T1000 (cell line): ENCODE measurements around the gene RFX5.

Experiments used
- DNase-seq: peaks from one replicate; lab custom pipeline; 2025; ENCODE audit warnings: mixed read lengths; lab: John Stamatoyannopoulos, UW

RFX5 gene

DNA sequence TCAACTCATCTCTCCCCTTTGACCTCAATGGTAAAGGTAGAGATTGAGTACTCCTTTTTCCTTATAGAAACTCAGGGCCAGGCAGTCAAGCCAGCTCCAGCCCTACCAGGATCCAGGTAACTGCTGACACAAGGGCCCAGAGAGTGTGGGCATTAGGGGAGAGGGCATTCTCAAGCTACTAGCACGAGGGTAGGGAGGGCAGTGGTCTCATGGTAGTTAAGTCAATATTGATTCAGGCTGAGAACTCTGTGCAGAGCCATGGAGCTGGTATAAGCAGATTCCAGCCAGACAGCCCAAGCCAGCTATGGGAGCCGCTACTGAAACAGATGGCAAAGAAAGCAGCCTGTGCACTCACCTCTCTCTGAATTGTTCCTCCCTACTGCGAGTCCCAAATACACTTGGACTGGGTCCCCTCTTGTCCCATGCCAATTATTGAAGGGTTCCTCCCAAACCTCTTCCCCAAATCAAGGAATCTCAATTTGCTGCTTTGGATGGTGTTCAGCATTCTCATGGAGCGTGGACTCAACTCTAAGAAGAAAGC, 22.6 kb downstream of the RFX5 start:
- DNase-seq: no peak

DNA sequence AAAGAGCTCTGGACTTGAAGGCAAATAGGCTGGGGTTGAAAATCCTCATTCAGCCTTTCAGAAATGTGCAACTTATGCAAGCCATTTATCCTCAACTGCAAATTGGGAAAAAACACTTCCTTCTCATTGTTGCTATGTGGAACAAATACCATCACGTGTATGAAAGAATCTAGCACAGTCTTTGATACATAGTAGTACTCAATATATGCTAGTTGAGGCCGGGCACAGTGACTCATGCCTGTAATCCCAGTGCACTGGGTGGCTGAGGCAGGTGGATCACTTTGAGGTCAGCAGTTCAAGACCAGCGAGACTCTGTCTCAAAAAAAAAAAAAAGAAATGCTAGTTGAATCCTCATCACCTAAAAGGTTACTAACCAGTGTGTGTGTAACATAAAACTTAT, 28.1 kb downstream of the RFX5 start:
- DNase-seq: no peak

DNA sequence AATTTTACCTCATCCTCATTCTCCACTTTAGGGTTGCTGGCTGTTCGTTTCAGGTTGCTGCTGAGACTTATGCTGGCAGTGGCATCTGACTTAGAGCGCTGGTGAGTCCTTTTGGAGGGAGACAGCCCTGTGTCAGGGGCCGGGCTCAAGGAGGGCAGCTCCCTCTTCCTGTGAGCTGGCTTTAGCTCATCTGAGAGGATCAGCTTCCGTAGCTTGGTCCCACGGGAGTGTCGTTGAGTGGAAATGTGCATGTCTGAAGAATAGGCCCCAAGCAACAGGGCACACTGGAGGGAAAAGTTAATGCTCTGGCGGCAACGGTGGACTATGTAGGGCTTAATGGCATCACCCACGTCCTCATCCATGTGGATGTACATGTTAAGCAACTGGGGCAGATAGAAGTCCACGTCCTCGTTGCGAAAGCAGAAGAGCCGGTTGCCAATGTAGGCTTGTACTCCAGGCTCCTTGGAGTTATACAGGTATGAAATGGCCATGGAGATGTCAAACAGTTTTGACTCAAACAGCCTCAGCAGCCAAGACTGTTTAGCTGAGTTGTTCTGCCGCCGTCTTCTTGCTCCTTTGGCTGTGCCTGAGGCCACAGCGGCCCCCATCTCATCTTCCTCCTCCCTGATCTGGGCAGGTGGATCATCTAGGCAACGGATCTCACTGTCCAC, 31.4 kb downstream of the RFX5 start:
- DNase-seq: no peak

DNA sequence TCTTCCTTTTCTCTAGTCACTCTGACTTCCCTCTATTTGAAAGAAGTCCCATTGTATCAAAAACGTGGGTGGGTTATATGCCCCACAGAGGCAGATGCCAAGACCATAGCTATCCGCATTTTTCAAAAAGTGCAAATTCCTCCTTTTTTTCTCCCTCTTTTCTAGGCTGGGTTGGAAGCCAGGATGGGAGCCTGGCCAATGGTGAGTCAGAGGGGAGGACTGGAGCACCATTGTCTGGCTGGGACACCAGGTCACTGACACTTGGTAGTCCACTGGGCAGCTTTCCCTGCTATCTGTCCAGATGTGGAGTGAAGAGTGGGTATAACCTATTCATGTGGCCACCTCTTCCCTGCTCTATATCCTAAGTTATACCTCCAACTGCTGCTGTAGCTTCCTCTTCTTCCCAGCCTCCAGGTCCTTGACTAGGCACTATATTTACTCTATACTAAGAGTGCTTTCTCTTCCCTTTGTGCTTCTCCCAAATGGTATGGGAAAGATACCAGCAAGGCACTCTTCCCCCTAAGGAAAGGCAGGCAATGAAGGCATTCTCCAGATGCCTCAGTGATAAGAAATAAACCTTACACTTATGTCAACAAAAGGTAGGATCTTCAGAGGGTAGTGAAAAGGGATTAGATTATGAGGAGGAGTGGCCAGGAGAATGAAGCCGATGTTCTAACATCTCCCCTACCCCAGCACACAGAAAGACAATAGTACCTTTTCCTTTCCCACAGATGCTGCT, 32.7 kb downstream of the RFX5 start:
- no peak for DNase-seq

DNA sequence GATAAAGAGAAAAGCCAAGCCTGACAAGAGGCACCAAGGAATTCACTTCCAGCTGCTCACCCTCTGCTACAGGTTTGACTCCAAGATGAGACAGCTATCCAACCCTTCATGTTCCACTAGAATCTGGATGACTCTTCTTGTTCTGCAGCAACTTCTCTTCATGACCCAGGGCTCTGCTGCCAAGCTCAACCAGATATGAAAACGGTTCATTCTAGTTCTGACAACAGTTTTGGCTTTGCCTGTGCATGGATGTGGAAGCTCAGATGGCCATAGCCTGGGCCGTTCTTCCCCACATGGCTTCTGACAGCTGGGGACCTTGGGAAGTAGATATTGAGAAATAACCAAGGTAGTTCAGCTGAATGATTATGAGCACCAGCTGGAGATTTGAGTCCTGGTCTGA, 33.6 kb downstream of the RFX5 start:
- no peak for DNase-seq

DNA sequence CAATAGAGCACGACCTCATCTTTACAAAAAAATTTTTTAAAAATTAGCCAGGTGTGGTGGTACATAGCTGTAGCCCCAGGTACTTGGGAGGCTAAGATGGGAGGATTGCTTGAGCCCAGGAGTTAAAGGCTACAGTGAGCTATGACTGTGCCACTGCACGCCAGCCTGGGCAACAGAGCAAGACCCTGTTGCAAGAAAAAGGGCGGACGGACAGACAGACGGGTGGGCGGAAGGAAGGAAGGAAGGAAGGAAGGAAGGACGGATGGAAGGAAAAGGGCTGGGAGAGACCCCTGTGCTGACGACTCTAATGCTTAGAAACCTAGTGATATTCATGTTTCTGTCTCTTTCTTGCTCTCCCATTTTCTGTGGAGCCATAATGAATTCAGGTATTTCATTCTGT, 34.2 kb downstream of the RFX5 start:
- DNase-seq: no peak

DNA sequence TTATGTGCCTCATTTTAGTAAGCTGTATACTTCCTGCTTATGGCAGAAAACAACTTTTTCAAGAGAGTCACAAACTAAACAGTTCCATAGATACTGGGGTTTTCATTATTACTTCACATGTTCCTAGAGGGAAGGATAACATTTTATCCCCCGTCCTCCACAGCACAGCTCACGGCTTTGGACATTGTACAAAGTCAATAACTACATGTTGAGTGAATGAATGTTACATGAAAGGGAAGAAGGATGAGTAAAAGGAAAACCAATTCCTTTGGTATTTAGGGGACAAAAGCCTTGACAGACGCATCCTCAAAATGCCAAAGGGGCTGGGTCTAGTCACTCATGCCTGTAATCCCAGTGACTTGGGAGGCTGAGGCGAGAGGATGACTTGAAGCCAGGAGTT, 34.6 kb downstream of the RFX5 start:
- DNase-seq: no peak

DNA sequence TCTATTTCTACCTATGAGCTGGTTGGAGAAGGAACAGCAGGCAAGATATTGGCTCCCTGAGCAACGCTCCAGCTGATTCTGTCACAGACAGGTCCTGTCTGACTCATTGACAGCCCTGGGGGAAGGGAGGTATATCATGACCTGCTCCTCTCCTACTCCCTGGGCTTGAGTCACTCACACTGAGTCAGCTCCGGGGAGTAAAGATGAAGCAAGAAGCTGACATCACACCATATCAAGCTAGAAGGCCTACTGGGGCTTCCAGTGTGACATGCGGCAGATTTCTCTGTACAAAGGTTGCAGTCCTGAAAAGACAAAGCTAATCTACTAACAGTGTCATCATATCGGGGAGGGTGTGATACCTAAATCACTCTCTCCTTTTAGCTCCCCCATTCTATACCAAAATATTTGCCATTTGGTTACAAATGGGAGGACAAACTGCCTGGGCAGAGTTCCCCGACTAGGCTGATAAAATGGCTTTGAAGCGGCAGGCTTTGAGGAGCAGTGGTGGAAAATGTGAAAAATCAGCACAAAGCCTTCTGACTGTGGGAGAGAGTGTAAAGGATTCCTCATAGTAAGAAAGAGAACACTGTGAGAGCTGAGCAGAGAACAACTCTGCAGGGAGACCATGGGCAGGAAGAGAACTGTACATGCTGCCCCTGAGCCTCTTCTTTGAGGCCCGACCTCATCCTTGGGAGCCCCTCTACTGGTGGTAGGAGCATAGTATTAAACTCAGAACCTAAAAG, 35.3 kb downstream of the RFX5 start:
- peak; percentile 93 for DNase-seq

DNA sequence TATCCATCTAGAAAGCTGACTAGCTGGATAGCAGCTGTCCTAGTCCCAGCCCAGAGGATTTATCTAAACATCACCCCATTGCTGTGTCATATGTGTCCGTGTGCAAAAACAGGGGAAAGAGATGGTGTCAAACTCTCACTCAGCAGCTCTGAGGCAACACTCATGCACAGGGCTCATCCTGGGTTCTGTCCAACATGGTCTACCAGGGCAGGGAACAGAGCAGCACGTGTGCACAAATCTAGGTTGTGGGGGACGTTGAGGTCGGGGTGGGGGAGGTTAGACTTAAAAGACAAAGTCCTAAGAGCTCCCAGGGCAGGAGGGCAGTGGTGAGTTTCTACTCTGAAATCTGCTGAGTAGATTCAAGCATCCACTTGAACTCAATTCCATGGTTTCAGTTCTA, 36.0 kb downstream of the RFX5 start:
- no peak for DNase-seq

DNA sequence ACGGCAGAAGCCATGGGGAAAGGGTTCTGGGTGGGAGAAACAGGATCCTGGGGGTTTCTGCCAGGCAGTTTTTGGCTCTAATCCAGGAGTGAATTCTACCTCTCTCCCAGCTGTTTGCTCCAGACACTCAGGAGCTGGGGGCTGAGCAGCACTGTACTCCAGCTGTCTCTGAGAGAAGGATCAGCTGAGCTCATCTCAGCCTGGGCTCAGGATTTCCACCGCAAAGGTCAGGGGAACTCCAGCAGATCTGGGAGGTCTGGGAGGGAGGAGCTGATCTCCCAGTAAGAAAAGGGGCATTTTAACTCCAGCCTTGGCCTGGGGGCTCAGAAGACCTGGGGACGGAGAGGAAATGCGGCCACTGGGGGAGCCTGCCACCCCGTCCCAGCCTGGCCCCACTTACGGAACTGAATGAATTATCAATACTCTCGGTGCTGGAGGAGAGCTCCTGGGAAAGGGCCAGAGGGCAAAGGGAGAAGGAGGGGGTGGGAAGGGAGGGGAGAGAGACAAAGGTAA, 37.2 kb downstream of the RFX5 start:
- no peak for DNase-seq

DNA sequence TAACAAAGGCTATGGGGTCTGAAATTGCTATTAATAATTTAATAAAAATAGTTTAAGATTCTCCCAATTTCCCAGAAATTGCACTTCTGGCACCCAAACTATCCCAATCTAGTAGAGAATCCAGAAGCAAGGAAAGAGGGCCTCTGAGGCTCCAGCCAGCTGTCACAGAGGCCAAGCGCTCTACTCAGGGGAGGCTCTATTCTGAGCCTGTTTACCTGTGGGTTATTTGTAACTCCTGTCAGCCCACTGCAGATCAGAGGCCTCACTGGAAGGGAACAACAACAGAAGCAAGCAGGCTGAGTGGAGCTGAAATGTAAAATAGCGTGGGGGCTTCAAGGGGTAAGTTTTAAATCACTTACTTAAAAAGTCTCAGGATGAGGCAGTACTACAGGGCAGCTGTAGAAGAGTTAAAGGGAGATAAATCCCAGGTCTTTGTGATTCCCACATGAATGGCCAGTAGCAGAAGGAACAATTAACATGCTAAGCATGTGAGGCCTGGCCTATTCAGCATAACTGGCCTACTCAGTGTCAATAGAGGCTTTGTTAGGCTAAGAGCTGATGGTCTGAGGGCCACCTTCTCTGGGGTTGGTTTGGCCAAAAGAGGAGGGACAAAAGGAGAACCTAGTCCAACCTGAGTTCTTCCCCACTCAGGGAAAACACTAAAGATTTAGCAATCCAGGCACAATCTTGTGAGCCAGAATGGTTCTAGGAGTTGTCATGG, 52.1 kb downstream of the RFX5 start:
- DNase-seq: no peak

DNA sequence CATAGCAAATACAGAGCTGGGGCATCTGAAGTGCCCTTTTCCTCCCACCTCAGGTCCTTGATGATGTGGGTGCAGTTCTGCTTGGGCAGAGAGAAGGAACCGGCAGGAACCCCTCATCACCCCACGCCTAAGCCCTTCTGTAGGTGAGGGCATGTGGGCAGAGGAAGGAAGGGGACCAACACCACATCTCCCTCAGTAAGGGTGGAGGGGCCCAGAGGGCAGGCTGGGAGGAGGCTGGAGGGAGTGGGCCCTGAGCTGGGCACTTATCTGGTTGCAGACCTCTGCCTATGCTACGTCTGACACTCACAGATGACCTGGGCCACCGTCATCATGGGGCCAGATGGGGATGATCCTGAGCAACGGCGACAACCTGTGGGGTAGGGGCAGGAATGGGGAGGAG, 54.0 kb downstream of the RFX5 start:
- no peak for DNase-seq

DNA sequence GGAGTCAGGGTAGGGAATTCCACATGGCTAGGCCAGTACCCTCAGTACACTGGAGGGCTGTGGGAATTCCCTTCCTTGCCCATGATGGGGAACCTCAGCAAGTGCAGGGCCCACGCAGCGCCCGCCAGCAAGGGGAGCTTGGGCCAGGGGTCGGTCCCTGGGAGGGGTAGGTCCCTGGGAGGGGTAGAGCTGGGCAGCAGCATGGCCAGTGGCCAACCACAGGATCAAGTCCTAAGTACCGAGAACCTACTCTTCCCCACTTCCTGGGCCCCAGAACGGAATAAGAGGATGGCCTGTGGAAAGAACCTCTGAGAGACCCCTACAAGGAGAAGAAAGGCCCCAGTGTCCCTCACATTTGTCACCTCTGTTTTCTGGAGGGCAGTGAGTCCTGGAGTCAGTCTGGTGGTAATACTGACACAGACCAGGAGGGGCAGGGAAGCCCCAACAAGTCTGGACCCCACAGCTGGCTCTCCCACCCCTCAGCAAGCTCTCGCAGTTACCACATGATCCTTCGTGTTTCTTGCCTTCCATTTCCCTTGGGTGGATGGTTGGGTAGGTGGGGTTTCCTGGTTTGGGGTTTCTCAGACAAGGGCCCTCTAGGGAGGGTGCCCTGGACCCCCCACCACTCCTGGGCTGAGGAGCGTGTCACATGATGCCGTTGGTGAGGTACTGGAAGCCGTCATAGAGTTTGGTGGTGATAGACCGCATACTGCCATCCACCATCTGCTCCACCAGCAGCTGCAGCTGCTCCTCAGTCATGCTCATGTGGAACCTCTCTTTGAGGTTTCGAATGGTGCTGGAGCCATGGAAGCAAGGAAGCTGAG, 54.6 kb downstream of the RFX5 start:
- DNase-seq: no peak

DNA sequence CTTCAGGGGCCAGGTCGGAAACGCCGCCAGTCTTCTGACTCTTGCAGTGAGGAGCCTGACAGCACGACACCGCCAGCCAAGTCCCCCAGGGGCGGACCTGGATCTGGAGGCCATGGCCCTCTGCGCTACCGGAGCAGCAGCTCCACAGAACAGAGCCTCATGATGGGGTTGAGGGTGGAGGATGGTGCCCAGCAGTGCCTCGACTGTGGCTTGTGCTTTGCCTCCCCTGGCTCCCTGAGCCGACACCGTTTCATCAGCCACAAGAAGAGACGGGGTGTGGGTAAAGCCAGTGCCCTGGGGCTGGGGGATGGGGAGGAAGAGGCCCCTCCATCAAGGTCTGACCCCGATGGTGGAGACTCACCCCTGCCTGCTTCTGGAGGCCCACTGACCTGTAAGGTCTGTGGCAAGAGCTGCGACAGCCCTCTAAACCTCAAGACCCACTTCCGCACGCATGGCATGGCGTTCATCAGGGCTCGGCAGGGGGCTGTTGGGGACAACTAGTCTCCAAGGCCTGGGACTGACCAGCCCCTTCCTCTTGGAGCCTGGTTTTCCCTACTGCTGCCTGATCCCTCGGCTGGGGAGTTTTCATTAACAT, 56.2 kb downstream of the RFX5 start:
- no peak for DNase-seq
